Measurements from ENCODE around the gene SF3B4.
A peak's percentile ranks its signal among the peaks of the same experiment; 100 is the strongest.
"Not testable (repeated sequence)": the region's sequence is repeated elsewhere in the genome, so short reads cannot be mapped to it uniquely, and the experiment has no call there.

The SF3B4 gene

GRCh38 chr1:149931212-149931790, 3.7 kb upstream of the SF3B4 start:
- DNase-seq = no peak

GRCh38 chr1:149929856-149930255, 2.3 kb upstream of the SF3B4 start:
- no peak for DNase-seq

- no peak for DNase-seq
These were observed 760 bp upstream of the SF3B4 start for GRCh38 chr1:149928401-149928724.

- no peak for DNase-seq
These were observed 494 bp downstream of the SF3B4 start for GRCh38 chr1:149927056-149927562.

GRCh38 chr1:149926296-149926695, 1.3 kb downstream of the SF3B4 start:
- no peak for DNase-seq

GRCh38 chr1:149925751-149926150, 1.9 kb downstream of the SF3B4 start:
- DNase-seq = no peak

- DNase-seq = no peak
These were observed 2.3 kb downstream of the SF3B4 start for GRCh38 chr1:149925345-149925744.

GRCh38 chr1:149923626-149924025, 4.0 kb downstream of the SF3B4 start:
- no peak for DNase-seq

GRCh38 chr1:149917571-149918144, 9.9 kb downstream of the SF3B4 start, which contains the start of gene SV2A:
Gene SV2A, minus strand, starts transcription at chr1:149917844. Its CDS starts 4,004 bp downstream, at chr1:149913840.
- DNase-seq = peak; percentile 62

GRCh38 chr1:149916898-149917252, 10.7 kb downstream of the SF3B4 start:
- no peak for DNase-seq

GRCh38 chr1:149916193-149916897, 11.3 kb downstream of the SF3B4 start:
- DNase-seq = no peak

GRCh38 chr1:149915429-149916192, 12.0 kb downstream of the SF3B4 start:
- DNase-seq = no peak

GRCh38 chr1:149914545-149914944, 13.1 kb downstream of the SF3B4 start:
- DNase-seq = no peak

GRCh38 chr1:149906570-149907075, 21.0 kb downstream of the SF3B4 start:
- DNase-seq = no peak

- DNase-seq = no peak
These were observed 23.6 kb downstream of the SF3B4 start for GRCh38 chr1:149903836-149904491.

GRCh38 chr1:149899460-149900284, 27.9 kb downstream of the SF3B4 start, which contains the start of gene BOLA1:
Gene BOLA1, plus strand, starts transcription at chr1:149899568. Its CDS starts 492 bp downstream, at chr1:149900060.
- peak; percentile 88 for DNase-seq

GRCh38 chr1:149896575-149896974, 31.0 kb downstream of the SF3B4 start:
- DNase-seq = no peak

- no peak for DNase-seq
These were observed 38.7 kb downstream of the SF3B4 start for GRCh38 chr1:149888999-149889289.

- DNase-seq = peak; percentile 89
These were observed 39.2 kb downstream of the SF3B4 start for GRCh38 chr1:149888247-149888998.

- DNase-seq = peak; percentile 79
These were observed 40.0 kb downstream of the SF3B4 start for GRCh38 chr1:149887456-149888246.

GRCh38 chr1:149887196-149887455, 40.5 kb downstream of the SF3B4 start:
- DNase-seq = not testable (repeated sequence)

All from stimulated activated CD4-positive, alpha-beta T cell treated with anti-CD3 and anti-CD28 coated beads, Interleukin-15, amount 100 ng/mL, for 24 hours (primary cell).